GM21528 (cell line): ENCODE measurements around the gene CD14.
"Not testable (repeated sequence)": the region's sequence is repeated elsewhere in the genome, so short reads cannot be mapped to it uniquely, and the experiment has no call there.

Source experiments
- ATAC-seq: cut with Tn5 transposase; IDR thresholded peaks from one replicate; pipeline ENCODE4 v1.9.1; 2021; ENCODE audit warnings: mild to moderate bottlenecking, moderate library complexity; ENCODE audit not compliant: unreplicated experiment, low FRiP score

Gene CD14

DNA sequence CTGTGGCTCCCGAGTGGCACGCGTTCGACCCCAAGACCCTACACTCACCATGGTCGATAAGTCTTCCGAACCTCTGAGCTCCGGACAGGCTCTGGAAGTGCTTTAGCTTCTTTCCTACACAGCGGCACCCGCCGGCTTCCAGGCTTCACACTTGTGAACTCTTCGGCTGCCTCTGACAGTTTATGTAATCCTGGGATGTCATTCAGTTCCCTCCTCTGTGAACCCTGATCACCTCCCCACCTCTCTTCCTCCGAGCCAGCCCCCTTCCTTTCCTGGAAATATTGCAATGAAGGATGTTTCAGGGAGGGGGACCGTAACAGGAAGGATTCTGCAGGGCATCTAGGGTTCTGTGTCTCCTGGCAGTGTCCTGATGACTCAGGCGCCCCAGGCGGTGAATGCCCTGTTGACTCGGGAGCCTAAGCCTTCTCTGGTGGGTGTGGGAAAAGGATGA is at the start of gene CD14:
Gene CD14 (minus strand): TSS at position 155 of the 451 bp plus-strand sequence. CDS start 104 bp downstream, at position 51.
- no peak for ATAC-seq

DNA sequence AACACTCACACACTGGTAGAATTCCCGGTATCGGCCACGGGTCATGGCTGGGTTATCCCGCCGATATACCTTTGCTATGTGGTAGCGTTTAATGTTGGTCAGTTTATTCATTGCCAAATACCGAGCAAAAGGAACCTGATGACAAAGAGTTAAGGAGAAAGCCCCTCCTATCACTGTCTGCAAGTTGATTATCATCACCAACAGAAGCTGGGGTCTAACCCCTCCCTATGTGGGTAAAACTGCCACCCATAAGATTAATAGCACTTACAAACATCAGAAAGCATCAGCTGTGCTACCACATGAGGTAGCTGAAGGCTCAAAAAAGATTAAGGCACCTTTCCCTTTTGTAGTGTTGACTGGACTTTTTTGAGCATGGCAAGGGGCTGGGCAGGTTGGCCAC is 46.0 kb upstream of the CD14 start:
- ATAC-seq = no peak

DNA sequence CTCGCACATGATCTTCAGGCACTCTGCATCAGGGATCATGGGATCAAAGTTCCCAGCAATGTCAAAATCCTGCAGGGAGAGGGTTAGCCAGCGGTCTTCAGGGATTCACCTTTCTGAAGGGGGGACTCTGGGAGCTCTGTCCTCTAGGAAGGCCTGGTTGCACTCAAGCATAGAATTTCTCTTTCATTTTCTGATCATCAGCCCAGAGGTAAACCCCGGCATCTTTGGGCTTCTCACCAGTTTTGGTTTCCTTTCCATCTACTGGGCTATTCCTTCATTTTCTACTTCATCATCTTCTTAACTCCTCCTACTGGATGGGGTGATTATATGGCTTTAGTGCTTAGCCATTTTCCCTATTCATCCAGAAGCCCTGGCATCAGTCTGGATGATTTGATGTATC is 45.0 kb upstream of the CD14 start:
- no peak for ATAC-seq

DNA sequence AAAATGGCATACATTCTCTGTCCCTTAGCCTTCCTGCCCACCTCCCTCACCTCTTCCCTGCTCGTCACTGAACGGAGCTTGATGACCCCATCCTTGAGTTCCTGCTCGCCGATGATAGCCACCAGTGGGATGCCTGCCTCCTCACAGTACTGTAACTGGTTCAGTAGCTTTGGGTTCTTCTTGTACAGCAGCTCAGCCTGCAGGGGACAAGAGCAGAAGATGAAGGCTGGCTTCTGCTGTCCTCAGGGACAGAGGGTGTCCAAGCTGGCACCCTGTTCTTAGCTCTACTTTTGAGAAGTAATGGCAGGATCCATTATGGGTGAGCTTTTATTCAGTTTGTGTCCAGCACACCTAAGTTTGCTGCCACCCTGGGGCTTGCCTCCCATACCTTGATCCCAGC is 41.7 kb upstream of the CD14 start:
- no peak for ATAC-seq

DNA sequence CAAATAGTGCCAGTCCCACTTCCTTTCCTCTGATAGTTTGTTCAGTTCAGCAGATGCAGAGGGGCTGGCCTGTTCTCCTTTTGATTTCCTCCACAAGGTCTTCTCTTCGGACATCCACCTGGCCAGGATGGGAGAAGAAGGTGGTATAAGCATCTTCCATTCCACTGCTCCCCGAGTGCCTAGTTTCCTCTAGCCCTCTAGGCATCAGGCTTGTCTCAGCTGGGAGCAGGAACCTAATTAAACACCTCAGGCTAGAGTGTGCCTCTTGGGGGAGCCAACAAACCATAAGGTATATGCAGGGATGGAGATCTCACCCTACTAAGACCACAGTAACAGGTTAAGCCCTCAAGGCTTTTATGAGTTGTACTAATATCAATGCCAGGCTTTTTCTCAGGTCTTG is 41.2 kb upstream of the CD14 start:
- no peak for ATAC-seq

DNA sequence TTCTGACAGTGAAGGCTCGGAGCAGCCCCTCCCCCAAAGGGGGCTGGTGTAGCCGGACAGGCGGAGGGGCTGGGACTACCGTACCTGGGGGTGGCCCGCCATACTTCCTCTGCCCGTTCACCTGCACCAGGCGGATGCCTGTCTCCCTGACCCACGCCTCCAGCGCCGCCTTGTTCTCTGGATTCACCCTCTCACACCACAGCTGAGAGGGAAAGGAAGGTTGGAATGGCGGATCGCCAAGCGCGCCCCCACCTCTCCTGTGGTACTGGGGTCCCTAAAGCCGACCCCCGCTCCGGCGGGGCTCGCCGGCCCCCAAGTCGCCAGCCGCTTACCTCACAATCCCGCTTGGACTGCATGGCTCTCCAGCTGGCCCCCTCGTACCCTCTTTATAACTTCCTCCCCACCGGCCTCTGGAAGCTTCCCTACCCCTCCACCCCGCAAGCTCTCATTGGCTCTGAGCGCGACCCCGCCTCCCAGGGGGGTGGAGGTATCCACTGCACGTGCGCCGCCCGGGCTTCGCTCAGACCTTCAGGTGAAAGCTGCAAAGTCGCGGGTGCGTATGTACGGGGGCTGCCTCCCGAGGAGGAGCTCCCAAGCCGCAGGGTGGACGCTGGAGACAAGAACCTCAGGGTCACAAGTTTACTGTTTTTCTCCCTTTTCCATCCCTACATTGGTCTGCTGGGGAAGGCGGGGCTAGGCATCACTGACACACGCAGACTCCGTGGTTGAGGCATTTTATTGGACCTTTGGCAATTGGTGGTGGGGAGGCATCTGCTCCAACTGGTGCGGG is 40.4 kb upstream of the CD14 start, which contains the start of gene DND1:
Gene DND1 (minus strand): TSS at position 390 of the 790 bp plus-strand sequence. CDS start 34 bp downstream, at position 356.
- no peak for ATAC-seq

DNA sequence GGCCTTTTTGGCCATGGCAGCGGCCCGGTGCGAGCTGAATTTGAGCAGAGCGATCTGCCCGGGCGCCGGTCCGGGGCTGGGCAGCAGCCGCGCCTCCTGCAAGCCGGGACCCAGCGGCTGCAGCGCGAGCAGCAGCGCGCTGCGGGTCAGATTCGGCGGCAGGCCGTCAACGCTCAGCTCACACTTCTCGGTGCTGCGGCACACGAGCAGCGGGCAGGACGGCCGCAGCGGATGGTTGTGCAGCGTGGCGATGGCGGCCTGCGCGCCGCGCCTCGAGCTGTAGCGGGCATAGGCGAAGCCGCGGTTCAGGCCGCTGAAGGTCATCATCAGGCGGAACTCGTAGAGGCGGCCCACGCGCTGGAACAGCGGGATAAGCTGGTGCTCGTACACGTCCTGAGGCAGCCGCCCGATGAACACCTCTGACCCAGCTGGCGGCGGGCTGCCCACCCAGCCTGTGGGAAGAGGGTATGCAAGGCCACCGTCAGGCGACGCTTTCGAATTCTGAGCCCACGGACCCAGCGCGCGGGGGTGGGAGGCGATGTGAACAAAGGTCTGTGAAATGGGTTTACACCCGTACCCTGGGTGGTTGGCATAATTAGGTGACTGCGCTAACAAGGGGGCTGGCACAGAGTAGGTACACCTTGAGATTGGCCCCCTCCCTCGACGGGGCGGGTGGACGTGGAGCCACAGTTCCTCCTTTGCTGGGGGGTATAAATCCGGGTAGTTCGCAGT is 39.6 kb upstream of the CD14 start:
- no peak for ATAC-seq

DNA sequence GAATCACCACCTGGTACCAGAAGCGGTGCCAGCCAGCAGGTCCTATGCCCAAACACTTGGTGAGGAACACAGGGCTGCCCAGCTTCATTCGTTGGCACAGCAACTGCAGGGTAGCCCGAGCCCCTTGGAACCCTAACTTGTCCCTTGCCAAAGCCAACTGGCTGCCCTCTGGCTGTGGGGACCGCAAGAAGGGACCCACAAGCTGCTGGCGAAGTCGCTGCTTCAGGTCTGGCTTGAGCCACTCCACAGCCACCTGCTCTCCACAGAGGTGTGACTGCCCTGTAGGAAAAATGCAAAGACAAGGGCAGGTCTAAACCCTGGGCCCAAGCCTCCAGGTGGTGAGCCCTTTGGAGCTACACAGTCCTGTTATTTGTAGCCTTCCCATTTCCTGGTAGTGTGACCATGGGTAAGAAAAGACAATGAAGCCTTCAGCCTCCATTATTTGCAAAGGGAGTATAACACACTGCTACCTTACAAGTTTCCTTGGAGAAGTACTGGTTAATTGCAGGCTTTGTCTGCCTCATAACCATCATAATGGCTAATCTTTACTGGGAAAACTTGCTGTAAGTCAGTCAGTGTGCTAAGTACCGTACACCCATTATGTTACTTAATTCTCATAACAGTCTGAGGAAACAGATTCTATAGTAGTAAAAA is 38.6 kb upstream of the CD14 start:
- ATAC-seq = no peak

DNA sequence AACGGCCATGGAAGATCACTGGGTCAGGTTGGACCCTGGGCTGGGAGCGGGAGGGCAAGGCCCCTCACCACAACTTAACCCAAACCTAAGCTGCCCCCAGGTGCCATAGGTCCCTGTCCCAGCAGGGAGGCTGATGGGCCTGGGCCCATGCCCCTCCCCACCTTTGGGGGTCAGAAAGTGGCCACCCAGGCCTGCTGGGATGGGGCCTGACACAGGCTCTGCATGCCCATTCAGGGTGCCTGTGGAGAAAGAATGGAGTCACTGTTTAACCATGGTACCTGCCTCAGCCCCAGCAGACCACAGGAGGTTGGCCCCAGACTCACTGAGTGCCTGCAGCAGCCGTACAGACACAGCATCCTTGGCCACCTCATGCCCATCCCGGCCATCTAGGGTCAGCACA is 38.1 kb upstream of the CD14 start:
- ATAC-seq = not testable (repeated sequence)

DNA sequence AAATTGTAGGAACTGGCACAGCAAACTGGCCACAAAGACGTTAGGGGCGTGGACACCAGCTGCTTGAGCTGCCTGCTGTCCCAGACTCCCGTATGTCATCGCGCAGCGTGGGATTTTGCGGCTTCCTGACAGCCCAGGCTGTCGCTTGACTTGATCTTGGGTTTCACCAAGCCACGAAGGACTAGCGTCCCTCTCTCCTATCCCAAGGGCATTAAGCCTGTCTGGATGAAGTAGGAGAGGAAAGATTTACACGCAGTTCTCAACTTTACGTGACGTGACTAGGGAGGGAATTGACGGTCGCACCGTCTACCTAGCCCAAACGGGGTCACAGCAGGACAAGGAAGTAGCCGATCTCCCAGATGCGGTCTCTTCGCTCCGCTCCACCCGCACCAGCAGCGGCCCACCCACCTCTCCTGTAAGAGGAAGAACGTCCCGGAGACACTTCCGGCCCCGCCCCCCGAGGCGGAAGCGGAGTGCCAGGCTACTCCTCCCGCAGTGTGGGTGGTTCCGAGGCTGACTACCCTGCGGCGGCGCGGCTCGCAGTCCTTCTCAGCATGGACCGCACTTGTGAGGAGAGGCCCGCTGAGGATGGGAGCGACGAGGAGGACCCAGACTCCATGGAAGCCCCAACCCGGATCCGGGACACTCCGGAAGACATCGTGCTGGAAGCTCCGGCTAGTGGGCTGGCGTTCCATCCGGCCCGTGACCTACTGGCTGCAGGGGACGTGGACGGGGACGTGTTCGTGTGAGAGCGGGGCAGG is 31.6 kb upstream of the CD14 start, which contains the start of gene WDR55:
Gene WDR55 (plus strand): TSS at position 546 of the 761 bp plus-strand sequence. CDS start 9 bp downstream, at position 555.
- ATAC-seq = peak; percentile 99

DNA sequence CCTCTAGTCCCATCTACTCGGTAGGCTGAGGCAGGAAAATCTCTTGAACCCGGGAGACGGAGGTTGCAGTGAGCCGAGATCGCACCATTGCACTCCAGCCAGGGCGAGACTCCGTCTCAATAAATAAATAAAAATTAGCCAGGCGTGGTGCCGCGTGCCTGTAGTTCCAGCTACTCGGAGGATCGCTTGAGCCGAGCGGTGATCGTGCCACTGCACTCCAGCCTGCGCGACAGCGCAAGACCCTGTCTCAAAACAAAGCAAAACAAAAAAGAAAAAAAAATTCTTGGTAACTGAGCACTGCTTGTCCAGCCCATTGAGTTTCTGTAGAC is 31.0 kb upstream of the CD14 start:
- ATAC-seq = no peak

DNA sequence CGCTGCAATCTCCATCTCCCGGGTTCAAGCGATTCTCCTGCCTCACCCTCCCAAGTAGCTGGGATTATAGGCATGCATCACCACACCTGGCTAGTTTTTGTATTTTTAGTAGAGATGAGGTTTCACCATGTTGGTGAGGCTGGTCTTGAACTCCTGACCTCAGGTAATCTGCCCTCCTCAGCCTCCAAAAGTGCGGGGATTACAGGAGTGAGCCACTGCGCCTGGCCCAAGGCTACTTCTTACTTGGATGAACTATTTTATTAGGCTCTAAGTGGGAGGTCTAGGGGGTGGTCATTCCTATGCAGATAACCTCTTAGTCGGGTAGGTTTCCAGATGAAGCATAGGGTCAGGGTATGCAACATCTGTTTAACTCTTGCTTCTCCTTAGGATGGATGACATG is 27.4 kb upstream of the CD14 start:
- not testable (repeated sequence) for ATAC-seq

DNA sequence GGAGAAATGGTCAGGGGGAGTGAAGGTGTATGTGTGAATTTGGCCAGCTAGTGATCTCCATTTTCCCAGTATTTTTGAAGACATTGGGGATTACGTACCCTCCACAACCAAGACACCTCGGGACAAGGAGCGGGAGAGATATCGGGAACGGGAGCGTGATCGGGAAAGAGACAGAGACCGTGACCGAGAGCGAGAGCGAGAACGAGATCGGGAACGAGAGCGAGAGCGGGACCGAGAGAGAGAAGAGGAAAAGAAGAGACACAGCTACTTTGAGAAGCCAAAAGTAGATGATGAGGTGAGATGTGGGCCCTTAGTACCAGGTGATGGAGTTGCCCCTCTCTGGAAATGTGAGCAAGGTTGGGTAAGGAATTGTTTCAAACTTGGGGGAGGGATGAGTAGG is 25.9 kb upstream of the CD14 start:
- no peak for ATAC-seq

DNA sequence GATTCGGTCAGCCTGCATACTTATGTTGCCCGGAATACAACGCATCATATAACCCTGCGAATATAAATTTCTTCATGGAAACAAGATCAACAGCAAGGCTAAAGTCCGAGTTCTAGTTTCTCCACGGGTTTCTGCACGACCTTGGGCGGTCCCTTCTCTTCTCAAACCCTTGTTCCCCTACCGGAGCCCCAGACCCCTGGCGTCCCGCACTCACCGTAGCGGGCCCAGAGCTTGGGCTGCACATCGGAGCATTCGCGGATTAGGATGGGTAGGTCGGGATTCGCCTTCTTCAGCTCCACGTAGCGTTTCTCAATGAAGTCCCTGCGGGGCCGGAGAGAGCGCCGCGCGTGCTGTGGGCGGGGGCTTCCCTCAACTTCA is 14.1 kb upstream of the CD14 start:
- ATAC-seq = no peak

DNA sequence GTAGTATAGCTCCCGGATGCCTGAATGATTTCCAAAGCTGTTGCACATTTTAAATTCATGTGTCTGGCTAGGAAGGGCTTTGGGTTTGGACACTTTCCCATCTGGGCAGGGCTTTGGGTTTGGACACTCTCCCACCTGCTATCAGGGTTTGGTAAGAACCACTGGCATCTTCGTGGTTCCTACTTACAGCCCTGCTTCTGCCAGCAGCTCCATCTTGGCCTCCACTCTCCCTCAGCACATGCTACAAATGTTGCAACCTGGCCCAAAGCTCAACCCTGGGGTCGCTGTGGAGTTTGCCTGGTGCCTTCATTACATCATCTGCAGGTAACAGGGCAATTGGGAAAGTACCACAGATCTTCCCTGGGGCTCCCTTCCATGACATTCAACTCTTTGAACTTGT is 9.7 kb upstream of the CD14 start:
- ATAC-seq = no peak

DNA sequence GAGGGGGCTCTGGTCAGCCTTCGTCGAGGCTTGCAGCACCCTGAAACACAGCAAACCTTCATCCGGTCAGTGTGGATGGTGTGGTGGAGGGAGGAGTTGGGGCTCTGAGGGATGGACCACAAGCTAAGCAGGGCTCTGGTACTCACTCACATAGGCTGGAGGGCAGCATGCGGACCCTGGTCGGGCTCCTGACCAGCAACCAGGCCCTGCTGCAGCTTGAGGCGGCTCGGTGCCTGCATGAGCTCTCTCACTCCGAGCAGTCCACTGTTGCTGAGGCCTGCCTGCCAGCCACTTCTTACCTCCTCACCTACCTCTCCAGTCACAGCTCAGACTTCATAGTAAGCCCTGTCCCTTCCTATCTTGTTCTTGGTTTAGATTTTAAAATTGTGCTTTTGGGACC is 8.7 kb upstream of the CD14 start:
- ATAC-seq = no peak

DNA sequence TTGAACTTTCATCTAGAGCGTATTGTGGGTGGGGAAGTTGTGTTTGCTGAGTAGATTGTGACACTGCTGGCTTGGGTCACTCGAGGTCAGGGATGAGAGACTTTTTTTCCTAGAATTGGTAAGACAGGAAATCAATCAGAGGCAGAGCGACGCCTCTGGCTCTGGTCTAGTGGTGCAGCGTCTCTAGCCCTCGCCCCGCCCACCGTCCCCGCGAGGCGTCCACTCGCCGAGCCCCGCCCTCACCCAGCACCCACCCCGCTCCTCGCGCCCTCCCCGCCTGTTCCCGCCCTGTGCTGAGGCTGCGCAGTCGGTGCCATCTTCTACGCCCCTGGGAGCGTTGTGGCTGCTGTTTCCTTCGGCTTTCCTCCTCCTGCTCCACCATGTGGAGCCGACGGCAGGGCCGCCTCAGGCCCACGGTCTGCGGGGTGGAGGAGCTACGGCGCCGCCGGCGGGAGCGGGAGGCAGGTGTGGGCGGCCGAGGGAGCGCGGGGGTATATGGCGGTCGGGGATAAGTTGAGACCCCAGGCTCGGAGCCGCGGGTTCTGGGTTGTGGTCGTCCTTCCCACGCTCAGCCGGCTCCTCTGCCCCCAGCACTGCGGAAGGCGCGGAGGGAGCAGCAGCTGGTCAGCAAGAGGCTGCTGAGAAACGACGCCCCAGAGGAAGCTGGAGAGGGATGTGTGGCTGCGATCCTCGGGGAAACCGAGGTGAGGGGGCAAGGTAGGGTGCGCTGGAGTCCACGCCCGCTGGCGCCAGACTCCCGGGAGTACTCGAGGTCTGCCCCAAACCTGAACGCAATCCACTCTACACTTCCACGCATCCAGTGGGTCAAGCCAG is 6.4 kb upstream of the CD14 start, which contains the start of gene TMCO6:
Gene TMCO6 (plus strand): TSS at position 304 of the 834 bp plus-strand sequence. CDS start 77 bp downstream, at position 381.
- ATAC-seq = peak; percentile 88

DNA sequence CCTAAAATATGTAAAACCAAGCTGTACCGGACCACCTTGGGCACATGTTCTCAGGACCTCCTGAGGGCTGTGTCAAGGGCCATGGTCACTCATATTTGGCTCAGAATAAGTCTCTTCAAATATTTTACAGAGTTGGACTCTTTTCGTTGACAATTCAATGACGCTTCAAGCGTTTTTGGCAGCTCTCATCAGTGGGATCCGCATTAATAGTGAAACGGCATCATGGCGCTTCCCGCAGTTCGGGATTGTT is 5.8 kb upstream of the CD14 start:
- not testable (repeated sequence) for ATAC-seq

DNA sequence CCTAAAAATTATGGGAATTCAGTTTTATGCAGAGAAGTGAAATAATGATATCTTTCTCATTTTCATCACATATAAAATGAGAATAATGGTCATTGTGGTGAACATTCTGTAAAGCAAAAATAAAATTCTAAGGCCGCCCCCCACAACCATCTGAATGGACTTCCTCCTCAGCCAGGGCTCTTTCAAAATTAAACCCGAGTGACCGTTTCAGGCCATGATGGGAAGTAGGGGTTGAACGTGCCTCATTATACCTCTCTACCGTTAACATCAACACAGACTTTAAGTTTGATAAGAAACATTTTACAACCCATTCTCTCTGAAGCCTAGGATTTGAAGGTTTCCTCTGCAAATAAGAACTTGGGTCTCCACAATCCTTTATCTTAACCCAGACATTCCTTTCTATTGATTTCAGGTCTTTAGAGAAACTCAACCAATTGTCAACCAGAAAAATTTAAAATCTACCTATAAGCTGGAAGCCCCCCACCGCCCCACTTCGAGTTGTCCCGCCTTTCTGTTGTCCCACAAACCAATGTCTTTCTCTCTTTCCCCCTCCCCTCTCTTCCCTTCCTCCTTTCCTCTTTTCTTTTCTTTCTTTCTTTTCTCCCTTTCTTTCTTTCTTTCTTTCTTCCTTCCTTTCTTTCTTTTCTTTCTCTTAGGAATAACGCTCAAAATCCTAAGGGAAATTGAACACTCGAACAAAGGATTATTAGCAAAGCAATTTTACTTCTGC is 4.6 kb upstream of the CD14 start:
- no peak for ATAC-seq
